LNCAP (cell line): ENCODE measurements around the gene PRR9.

Experiments used
- TF ChIP-seq, protein P1 (sequence below): fragments of 450-650 bp; IDR thresholded peaks from 2 replicates; pipeline ENCODE4 v1.5.1; 2017; ENCODE audit warnings: mild to moderate bottlenecking

The PRR9 gene

DNA sequence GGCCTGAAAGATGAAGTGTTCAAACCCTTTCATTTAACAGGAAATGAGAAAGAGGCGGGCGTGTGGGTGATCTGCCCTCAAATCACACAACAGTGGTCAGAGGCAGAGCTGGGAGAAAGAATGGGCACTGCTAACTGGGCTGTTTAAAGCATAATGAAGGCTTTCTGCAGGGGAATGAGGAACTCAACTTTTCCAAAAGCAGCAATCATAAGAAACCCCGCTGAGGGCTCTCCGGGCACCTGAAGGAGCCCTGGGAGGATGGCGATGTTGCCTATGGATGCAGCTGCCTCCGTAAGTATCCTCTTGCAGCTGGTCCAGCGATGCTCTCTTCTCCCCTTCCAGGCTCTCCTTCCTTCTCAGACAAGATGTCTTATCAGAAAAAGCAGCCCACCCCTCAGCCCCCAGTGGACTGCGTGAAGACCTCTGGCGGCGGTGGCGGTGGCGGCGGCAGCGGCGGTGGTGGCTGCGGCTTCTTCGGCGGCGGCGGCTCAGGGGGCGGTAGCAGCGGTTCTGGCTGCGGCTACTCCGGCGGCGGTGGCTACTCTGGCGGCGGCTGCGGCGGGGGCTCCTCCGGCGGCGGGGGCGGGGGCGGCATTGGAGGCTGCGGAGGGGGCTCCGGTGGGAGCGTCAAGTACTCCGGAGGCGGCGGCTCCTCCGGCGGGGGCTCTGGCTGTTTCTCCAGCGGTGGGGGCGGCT, 43.3 kb downstream of the PRR9 start:
- TF ChIP-seq, protein P1, sequence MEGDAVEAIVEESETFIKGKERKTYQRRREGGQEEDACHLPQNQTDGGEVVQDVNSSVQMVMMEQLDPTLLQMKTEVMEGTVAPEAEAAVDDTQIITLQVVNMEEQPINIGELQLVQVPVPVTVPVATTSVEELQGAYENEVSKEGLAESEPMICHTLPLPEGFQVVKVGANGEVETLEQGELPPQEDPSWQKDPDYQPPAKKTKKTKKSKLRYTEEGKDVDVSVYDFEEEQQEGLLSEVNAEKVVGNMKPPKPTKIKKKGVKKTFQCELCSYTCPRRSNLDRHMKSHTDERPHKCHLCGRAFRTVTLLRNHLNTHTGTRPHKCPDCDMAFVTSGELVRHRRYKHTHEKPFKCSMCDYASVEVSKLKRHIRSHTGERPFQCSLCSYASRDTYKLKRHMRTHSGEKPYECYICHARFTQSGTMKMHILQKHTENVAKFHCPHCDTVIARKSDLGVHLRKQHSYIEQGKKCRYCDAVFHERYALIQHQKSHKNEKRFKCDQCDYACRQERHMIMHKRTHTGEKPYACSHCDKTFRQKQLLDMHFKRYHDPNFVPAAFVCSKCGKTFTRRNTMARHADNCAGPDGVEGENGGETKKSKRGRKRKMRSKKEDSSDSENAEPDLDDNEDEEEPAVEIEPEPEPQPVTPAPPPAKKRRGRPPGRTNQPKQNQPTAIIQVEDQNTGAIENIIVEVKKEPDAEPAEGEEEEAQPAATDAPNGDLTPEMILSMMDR = no peak

DNA sequence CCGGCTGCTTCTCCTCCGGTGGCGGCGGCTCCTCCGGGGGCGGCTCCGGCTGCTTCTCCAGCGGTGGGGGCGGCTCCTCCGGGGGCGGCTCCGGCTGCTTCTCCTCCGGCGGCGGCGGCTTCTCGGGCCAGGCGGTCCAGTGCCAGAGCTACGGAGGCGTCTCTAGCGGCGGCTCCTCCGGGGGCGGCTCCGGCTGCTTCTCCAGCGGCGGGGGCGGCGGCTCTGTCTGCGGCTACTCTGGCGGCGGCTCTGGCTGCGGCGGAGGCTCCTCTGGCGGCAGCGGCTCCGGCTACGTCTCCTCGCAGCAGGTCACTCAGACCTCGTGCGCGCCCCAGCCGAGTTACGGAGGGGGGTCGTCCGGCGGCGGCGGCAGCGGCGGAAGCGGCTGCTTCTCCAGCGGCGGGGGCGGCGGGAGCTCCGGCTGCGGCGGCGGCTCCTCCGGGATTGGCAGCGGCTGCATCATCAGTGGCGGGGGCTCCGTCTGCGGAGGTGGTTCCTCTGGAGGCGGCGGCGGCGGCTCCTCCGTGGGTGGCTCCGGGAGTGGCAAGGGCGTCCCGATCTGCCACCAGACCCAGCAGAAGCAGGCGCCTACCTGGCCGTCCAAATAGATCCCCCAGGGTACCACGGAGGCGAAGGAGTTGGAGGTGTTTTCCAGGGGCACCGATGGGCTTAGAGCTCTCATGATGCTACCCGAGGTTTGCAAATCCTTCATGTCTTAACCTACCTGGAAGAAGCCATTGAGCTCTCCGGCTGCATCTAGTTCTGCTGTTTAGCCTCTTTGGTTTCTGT, 44.1 kb downstream of the PRR9 start:
- TF ChIP-seq, protein P1 = no peak

DNA sequence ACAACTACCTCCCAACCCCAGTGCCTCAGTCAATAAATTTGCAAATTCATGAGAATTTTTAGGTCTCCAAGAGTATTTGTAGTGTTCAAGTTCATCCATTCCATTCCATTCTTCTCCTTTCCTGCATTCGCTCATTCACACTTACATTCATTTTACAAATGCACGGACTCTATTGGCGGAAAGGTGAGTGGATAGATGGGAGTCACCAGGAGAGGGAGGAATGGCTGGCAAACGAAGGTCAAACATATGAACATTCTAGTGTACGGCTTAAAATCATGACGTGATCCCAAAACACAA, 44.6 kb downstream of the PRR9 start:
- TF ChIP-seq, protein P1 = no peak

DNA sequence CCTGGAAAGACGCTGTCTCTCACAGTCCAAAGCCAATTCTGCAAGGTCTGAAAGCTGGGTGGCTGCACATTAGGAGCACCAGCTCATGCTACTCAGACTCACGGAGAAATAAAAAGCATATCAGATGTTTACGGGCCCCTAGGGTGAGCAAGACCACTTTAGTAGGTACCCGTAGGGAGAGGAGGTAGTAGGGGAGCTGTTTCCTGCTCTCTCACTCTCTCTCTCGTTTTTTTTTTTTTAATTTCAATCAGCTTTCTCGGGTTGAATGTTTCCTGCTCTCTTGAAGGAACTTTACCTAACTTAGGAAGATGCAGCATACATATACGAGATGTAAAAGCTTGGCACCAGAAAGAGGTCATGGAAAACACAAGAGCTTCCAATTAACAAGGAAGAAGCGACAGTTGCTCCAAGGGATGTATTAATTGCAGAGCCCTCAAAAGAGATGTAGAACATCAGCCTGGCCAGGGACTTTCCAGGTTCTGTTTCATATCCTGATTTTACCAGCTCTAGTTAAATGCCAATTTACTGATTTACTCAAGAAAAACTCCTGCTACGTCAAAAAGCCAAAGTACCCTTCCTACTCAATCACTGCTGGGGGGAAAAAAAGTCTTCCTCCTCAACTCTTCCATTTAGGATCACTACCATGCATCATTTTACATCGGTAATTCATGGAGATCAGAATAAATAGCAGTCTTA, 45.2 kb downstream of the PRR9 start:
- TF ChIP-seq, protein P1 = no peak

DNA sequence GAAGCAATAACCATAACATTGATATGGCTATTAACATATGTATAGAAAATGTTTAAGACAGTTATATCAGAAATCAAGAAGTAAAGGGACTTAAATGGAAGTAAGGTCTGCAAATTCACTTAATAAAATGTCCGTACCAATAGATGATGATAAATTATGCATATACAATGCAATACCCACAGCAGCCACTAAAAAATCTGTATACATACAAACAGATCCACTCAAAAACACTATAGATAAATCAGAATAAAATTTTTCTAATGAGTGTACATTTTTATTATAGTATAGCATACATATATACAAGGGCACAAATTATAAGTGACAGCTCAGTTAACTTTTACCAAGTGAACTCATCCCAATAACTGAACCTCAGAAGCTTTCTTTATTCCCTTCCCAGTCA, 48.1 kb downstream of the PRR9 start:
- TF ChIP-seq, protein P1 = no peak
